PC-9 (cell line): ENCODE data around the gene USP1. TPM values are rescaled to one million over a fixed set of nuclear protein-coding genes. Genes with fewer than 3 reads are reported as not detected.

ENCODE experiments used
- BruUV-seq: library from RNA; stranded (reverse); fragments of 400-500 nt; replicated peaks from 2 replicates; lab custom pipeline; 2021; lab: Mats Ljungman, UMichigan
- CTCF ChIA-PET: fragments of 300-600 bp; sonication (Branson Sonifier 250); formaldehyde crosslinking; loops from one replicate; lab custom pipeline; 2022; ENCODE audit warnings: antibody characterized with exemption; lab: Charles Lee
- POLR2A ChIA-PET: fragments of 300-600 bp; sonication (Branson Sonifier 250); formaldehyde crosslinking; loops from one replicate; lab custom pipeline; 2022; ENCODE audit warnings: antibody characterized with exemption; ENCODE audit not compliant: unreplicated experiment; lab: Charles Lee
- DNase-seq, 2 experiments: peaks; one replicate each; pipeline versions ENCODE4 v3.0.0 to v3.0.0-alpha.2; 2015 to 2022; ENCODE audit warnings: mixed read lengths in 1 of 2
- H2AFZ ChIP-seq: fragments of 200-600 bp; sonication (generic); 2 replicates; pipeline ENCODE4 v1.8.1; 2017; ENCODE audit warnings: antibody characterized with exemption
- H3F3A ChIP-seq: fragments of 200-600 bp; sonication (generic); 2 replicates; pipeline ENCODE4 v1.8.1; 2017; ENCODE audit warnings: antibody characterized with exemption, mild to moderate bottlenecking, low read depth; ENCODE audit not compliant: insufficient read depth
- H3K27ac ChIP-seq: fragments of 200-600 bp; sonication (generic); 2 replicates; pipeline ENCODE4 v1.6.1; 2016; ENCODE audit warnings: mixed run types
- H3K27me3 ChIP-seq: fragments of 200-600 bp; sonication (generic); 2 replicates; pipeline ENCODE4 v1.6.1; 2016; ENCODE audit warnings: low read depth, mixed run types; ENCODE audit not compliant: insufficient read depth
- H3K36me3 ChIP-seq: fragments of 200-600 bp; sonication (generic); 2 replicates; pipeline ENCODE4 v1.6.1; 2016; ENCODE audit warnings: low read depth, mixed run types
- H3K4me1 ChIP-seq: fragments of 200-600 bp; sonication (generic); replicated peaks from 2 replicates; pipeline ENCODE4 v1.6.1; 2016; ENCODE audit warnings: mixed run types; ENCODE audit not compliant: insufficient read depth
- H3K4me2 ChIP-seq: fragments of 200-600 bp; sonication (generic); 2 replicates; pipeline ENCODE4 v1.6.1; 2017; ENCODE audit warnings: mixed run types
- H3K4me3 ChIP-seq: fragments of 200-600 bp; sonication (generic); 2 replicates; pipeline ENCODE4 v1.6.1; 2016; ENCODE audit warnings: mixed run types
- H3K79me2 ChIP-seq: fragments of 200-600 bp; sonication (generic); 2 replicates; pipeline ENCODE4 v1.6.1; 2017; ENCODE audit warnings: low read depth, mixed run types
- H3K9me2 ChIP-seq: fragments of 200-600 bp; sonication (generic); 2 replicates; pipeline ENCODE4 v1.8.1; 2017; ENCODE audit warnings: mild to moderate bottlenecking; ENCODE audit not compliant: insufficient read depth
- H3K9me3 ChIP-seq: fragments of 200-600 bp; sonication (generic); 2 replicates; pipeline ENCODE4 v1.8.1; 2016; ENCODE audit warnings: low read depth; ENCODE audit not compliant: insufficient read depth
- H4K20me1 ChIP-seq: fragments of 200-600 bp; sonication (generic); 2 replicates; pipeline ENCODE4 v1.8.1; 2017; ENCODE audit not compliant: insufficient read depth
- EZH2 ChIP-seq: fragments of 200-600 bp; sonication (generic); IDR thresholded peaks from 2 replicates; pipeline ENCODE4 v1.8.0; 2017; ENCODE audit warnings: antibody characterized with exemption, low read depth
- intact Hi-C: fragments of 100-400 bp; cut with micrococcal nuclease; formaldehyde crosslinking; loops from one replicate; pipeline ENCODE4 v1.10.0; 2022; ENCODE audit not compliant: unreplicated experiment
- total RNA-seq: library from RNA; stranded (reverse); gene quantifications from 2 replicates; pipeline ENCODE4 v1.2.3, GENCODE V29; 2021
- TF ChIP-seq, protein P1 (sequence below): fragments of 200-600 bp; sonication (generic); conservative IDR thresholded peaks from 2 replicates; pipeline ENCODE4 v1.6.1; 2017; ENCODE audit warnings: mixed run types, antibody characterized with exemption, mild to moderate bottlenecking, moderate library complexity

USP1 gene
- total RNA-seq, 1 experiment from 2014 or later, result 50.3 TPM

DNA sequence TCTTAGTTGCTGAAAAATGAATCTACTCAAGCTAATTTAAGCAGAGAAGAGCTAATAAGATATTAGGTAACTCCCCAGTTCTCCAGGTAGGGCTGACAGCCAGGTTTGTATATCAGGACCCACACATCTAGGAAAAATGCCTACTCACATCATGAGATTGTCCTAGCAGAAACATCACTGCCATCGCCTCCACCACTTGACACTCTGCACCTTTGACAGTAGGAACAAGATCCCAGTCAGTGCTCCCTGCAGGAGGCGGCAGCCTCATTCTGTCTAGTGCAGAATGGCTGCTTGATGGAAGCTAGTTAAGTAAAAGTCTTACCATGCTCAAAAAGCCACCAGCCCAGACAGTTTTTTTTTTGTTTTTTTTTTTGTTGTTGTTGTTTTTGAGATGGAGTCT is 31.6 kb upstream of the USP1 start:
- H3K4me2 ChIP-seq, result no peak overlapping the region
- H3K9me2 ChIP-seq, result no peaks in the 10 kb centered on the region
- no peak overlapping the region for H2AFZ ChIP-seq
- no peak overlapping the region for H3K4me3 ChIP-seq
- H3K27ac ChIP-seq, result no peak overlapping the region
- no peaks in the 10 kb centered on the region for H3K79me2 ChIP-seq
- no peak for DNase-seq
- BruUV-seq, result no TSS peak
- no peak for TF ChIP-seq EZH2
- TF ChIP-seq, protein P1, sequence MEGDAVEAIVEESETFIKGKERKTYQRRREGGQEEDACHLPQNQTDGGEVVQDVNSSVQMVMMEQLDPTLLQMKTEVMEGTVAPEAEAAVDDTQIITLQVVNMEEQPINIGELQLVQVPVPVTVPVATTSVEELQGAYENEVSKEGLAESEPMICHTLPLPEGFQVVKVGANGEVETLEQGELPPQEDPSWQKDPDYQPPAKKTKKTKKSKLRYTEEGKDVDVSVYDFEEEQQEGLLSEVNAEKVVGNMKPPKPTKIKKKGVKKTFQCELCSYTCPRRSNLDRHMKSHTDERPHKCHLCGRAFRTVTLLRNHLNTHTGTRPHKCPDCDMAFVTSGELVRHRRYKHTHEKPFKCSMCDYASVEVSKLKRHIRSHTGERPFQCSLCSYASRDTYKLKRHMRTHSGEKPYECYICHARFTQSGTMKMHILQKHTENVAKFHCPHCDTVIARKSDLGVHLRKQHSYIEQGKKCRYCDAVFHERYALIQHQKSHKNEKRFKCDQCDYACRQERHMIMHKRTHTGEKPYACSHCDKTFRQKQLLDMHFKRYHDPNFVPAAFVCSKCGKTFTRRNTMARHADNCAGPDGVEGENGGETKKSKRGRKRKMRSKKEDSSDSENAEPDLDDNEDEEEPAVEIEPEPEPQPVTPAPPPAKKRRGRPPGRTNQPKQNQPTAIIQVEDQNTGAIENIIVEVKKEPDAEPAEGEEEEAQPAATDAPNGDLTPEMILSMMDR, result no peak
- ChIA-PET POLR2A (no interaction called here), CTCF (interaction anchor here (0.6 to 0.9 kb wide), 4 partner anchors 47 to 661 kb away, joined by 3 to 7 read pairs (median 4); no protein-coding TSS in a partner anchor)
- no peaks in the 10 kb centered on the region for H3K27me3 ChIP-seq
- intact Hi-C loops, result loop anchor here (5.0 to 10.0 kb wide), 3 partner anchors 113 to 340 kb away; no protein-coding TSS in a partner anchor
- no peaks in the 10 kb centered on the region for H3K4me1 ChIP-seq
- no peaks in the 10 kb centered on the region for H4K20me1 ChIP-seq
- no peaks in the 10 kb centered on the region for H3K36me3 ChIP-seq
- H3K9me3 ChIP-seq, result no peaks in the 10 kb centered on the region
- no peaks in the 10 kb centered on the region; the same call in 1 of the 2 replicates for H3F3A ChIP-seq

DNA sequence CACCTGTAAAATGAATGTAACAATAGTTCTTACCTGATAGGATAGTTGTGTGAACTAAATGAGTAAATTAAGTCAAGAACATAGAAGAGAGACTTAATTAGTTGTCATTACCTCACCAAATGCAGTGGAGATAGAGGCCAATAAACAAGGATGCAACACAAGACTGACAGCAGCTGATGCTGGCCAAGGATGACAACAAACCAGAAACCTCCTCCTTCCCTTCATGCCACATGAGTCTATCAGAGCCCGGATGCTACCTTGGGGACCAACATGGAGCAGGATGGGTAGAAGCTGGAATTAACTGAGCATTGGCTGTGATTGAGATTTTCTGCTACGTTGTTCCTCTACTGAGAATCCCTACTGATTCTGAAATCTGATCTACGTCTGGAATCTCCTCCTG is 30.3 kb upstream of the USP1 start:
- TF ChIP-seq, protein P1, result no peak
- no peak for TF ChIP-seq EZH2
- intact Hi-C loops, result loop anchor here (5.0 to 10.0 kb wide), 3 partner anchors 114 to 338 kb away; no protein-coding TSS in a partner anchor
- ChIA-PET POLR2A (no interaction called here), CTCF (interaction anchor here (0.6 kb wide), 1 partner anchor 231 kb away, joined by 11 read pairs; no protein-coding TSS in a partner anchor)
- BruUV-seq, result no TSS peak
- H3K27ac ChIP-seq, result no peak overlapping the region
- no peak for DNase-seq
- no peak overlapping the region for H2AFZ ChIP-seq
- H3K9me3 ChIP-seq, result no peaks in the 10 kb centered on the region
- H3K4me3 ChIP-seq, result no peak overlapping the region
- H3K9me2 ChIP-seq, result no peaks in the 10 kb centered on the region
- no peaks in the 10 kb centered on the region for H3K79me2 ChIP-seq
- H3F3A ChIP-seq, result no peaks in the 10 kb centered on the region
- no peak overlapping the region for H3K4me2 ChIP-seq
- H4K20me1 ChIP-seq, result no peaks in the 10 kb centered on the region
- no peaks in the 10 kb centered on the region for H3K27me3 ChIP-seq
- no peaks in the 10 kb centered on the region for H3K4me1 ChIP-seq
- no peaks in the 10 kb centered on the region for H3K36me3 ChIP-seq

DNA sequence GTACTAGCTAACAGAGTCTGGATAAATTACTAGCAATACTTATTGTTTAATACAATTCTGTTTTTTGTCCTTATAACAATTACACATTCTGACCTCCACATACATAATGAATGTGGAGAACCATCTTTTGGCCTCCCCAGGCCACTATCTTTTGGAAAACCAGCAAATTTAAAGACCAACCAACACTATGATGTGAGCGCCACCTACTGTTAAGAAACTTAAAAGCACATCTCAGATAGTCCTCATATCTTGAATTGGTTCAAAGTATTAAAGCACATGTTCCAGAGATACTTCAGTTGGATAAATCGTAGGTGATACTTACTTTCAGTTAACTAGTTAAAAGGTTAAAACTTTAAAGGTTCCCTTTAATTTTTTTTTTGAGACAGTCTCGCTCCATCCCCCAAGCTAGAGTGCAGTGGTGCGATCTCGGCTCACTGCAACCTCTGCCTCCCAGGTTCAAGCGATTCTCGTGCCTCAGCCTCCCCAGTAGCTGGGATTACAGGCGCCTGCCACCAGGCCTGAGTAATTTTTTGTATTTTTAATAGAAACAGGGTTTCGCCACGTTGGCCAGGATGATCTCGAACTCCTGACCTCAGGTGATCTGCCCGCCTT is 29.3 kb upstream of the USP1 start:
- DNase-seq, result no peak
- TF ChIP-seq, protein P1, result peak; percentile 94
- TF ChIP-seq EZH2, result no peak
- Histone ChIP-seq H3K9me3 (no peaks in the 10 kb centered on the region), H3K27me3 (no peaks in the 10 kb centered on the region), H3F3A (no peaks in the 10 kb centered on the region), H3K27ac (no peak overlapping the region), H3K4me3 (no peak overlapping the region), H3K79me2 (no peaks in the 10 kb centered on the region), H4K20me1 (no peaks in the 10 kb centered on the region), H3K4me2 (no peak overlapping the region), H2AFZ (no peak overlapping the region), H3K9me2 (no peaks in the 10 kb centered on the region), H3K36me3 (no peaks in the 10 kb centered on the region), H3K4me1 (no peaks in the 10 kb centered on the region)
- ChIA-PET POLR2A (no interaction called here), CTCF (interaction anchor here (0.6 kb wide), 2 partner anchors 16 to 231 kb away, joined by 4 to 11 read pairs; no protein-coding TSS in a partner anchor)
- BruUV-seq, result no TSS peak
- intact Hi-C loops, result loop anchor here (1.0 to 10.0 kb wide), 4 partner anchors 115 to 337 kb away; no protein-coding TSS in a partner anchor
